Cardiac fibroblast (primary cell): Measurements from ENCODE around the gene TRAF3IP3.

Experiments
- DNase-seq, 2 donors: peaks; one replicate each; pipeline versions ENCODE4 v3.0.0 to v3.0.0-alpha.2; 2010; ENCODE audit warnings: low read depth in 2 of 2
- H3K4me3 ChIP-seq, 2 donors: replicated peaks in 1 of 2; 1 replicate in 1 of 2; 2 replicates in 1 of 2; pipeline ENCODE4 v1.5.1; 2011; ENCODE audit warnings: low read depth in 2 of 2, low read length in 2 of 2, mild to moderate bottlenecking in 2 of 2, moderate library complexity in 1 of 2
- TF ChIP-seq, protein P1 (sequence below): IDR thresholded peaks from one replicate; pipeline ENCODE4 v1.5.1; 2011; ENCODE audit warnings: low read depth, mild to moderate bottlenecking, low read length, inconsistent platforms

The TRAF3IP3 gene

DNA sequence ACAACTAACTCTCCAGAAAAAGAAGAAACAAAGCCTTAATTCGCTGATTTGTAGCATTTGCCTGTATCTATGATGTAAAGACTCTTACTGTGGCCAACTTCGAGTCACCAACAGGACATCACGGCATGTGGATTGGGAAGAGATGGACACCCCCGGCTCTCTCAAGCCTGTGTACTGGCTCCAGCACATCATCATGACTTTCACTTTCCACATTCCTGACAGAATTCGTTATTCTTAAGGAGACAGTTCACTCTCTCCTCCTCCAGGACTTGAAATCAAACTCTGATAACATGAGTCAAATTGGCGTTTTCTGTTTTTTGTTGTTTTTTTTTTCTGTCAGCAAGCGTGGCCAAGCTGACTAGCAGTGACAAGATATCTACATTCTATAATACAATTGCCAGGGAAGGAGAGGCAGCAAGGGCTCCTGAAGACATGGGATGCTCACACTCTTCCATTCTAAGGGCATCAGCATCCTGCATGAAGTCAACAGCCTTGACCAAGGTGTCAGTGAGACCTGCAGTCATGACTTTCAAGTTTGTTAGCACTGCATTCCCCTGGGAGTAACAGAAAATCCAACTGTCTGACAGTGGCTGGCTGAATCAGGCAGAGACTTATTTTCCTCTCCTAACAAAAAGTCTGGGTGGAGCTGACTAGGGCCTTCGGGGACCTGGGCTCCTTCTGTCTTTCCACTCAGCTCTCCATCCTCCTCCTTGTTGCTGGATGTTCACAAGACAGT, 13.3 kb upstream of the TRAF3IP3 start:
- TF ChIP-seq, protein P1, sequence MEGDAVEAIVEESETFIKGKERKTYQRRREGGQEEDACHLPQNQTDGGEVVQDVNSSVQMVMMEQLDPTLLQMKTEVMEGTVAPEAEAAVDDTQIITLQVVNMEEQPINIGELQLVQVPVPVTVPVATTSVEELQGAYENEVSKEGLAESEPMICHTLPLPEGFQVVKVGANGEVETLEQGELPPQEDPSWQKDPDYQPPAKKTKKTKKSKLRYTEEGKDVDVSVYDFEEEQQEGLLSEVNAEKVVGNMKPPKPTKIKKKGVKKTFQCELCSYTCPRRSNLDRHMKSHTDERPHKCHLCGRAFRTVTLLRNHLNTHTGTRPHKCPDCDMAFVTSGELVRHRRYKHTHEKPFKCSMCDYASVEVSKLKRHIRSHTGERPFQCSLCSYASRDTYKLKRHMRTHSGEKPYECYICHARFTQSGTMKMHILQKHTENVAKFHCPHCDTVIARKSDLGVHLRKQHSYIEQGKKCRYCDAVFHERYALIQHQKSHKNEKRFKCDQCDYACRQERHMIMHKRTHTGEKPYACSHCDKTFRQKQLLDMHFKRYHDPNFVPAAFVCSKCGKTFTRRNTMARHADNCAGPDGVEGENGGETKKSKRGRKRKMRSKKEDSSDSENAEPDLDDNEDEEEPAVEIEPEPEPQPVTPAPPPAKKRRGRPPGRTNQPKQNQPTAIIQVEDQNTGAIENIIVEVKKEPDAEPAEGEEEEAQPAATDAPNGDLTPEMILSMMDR = no peak
- H3K4me3 ChIP-seq = no peak overlapping the region
- peak; percentile 76 to 89 for DNase-seq

DNA sequence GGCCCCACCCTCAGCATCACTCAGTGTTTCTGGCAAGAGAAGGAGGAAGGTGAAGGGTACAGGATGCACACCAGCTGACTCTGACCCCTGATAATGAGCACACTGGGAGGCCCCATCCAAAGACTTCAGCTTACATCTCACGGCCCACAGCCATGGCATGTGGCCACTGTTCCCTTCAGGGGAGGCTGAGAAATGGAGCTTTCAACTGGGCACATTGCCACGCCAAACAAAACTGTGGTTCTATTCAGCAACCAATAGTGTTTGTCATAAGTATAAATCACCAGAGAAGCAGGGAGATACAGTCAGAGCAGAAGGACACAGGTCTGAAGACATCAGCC, 12.7 kb upstream of the TRAF3IP3 start:
- DNase-seq = peak; percentile 77 to 95
- TF ChIP-seq, protein P1 = no peak
- no peak overlapping the region for H3K4me3 ChIP-seq

DNA sequence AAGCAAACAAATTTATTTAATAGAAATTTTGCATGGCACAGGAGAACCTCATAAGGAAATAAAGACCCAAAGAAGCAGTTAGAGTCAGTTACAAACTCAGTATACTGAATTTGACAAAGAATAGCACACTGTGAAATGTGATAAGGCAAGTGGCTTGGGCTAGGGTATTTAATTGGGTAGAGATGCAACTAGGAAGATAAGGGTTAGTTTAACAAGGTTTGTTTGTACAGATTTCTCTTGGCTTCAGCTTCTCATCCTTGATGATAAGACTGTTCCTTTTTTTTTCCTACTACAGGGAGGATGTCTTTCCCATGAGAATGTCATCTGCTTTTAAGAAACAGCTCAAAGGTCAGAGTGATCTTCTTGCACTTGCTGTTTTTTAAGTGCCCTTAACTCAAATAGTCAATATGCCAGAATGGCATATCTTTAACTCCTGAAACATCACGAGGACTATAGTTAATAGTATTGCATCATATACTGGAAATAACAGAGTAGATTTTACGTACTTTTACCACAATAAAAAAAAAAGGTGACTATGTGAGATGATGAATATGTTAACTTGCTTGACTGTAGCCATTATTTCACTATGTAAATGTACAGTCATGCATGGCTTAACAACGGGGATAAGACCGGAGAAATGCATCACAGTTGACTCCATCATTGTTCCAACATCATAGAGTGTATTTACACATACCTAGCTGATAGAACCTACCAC, 9.2 kb upstream of the TRAF3IP3 start:
- H3K4me3 ChIP-seq = no peak overlapping the region
- DNase-seq = peak; percentile 30 to 50
- TF ChIP-seq, protein P1 = no peak

DNA sequence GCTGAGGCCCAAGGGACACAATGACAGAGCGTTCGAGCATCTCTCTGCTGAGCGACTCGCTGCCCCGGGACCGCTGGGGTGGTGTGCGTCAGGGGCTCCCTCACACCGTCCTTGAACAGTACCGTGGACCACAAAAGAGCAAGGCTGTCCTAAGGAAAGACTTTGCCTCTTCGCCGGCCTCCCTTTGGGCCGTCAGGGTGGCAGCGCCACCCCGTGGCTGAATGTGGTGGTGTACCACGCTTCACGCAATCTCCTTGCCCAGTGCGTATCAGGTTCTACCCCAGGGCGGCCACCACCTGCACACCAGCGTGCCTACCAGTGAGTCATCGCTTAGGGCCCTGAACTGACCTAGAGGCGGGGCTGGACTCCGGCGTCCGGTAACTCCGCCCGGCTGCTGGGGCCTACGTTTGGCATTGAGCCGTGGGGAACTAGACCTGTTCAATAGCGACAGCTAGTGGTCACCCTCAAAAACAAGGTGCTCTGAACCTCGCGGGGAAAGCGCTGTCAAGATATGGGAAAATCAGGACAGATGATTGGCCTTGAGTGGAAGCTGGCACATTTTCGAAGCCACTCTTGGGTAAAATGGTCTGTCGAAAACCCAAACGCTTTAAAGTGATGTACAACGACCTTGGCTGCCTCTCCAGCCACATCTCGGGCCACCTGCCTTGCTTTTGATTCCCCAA, 8.1 kb upstream of the TRAF3IP3 start:
- TF ChIP-seq, protein P1 = peak; percentile 78
- H3K4me3 ChIP-seq = peak overlapping the region; percentile 6 to 22
- DNase-seq = peak; percentile 96 to 97

DNA sequence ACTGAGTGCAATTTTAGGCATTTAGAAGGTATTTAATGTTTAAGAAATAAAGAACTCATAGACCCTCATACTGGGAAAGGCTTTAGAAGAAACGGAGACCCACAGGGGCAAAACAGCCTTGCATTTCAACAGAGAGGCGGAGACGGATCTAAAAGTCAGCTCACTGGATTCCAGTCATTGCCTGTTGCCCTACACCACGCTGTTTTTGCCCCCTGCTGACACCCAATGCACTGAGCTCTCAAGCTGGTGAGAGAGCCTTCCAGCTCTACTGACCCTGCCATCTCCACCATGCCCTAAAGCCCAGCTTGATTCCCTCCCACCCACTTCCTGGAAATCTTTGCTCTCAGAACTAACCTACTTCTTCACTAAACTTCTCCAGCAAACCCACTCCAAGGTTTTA, 7.2 kb upstream of the TRAF3IP3 start:
- no peak for DNase-seq
- no peak overlapping the region for H3K4me3 ChIP-seq
- TF ChIP-seq, protein P1 = no peak

DNA sequence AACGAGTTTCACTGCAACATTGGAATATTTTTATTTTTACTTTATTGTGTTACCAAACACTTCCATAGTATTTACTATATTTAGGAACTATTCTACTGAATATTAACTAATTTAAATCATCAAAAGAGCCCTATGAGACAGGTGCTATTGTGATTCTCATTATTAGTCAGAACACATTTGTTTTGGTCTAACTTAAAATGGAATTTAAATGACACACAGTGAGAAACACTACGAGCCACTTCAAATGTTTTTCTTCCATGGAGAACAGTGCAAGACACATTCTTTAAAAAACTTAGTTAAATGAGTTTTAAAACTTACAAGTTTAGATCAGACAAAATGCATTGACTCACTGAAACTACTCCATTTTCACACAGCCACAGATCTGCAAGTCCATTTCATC, 6.6 kb upstream of the TRAF3IP3 start:
- DNase-seq = no peak
- no peak overlapping the region for H3K4me3 ChIP-seq
- TF ChIP-seq, protein P1 = no peak
